HG03066 (cell line): Measurements from ENCODE around the gene PLA2G2D.
A peak's percentile ranks its signal among the peaks of the same experiment; 100 is the strongest.

Experiments used
- ATAC-seq: cut with Tn5 transposase; IDR thresholded peaks from one replicate; pipeline ENCODE4 v1.9.1; 2021; ENCODE audit warnings: low read depth; ENCODE audit not compliant: unreplicated experiment

PLA2G2D gene, protein sequence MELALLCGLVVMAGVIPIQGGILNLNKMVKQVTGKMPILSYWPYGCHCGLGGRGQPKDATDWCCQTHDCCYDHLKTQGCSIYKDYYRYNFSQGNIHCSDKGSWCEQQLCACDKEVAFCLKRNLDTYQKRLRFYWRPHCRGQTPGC

DNA sequence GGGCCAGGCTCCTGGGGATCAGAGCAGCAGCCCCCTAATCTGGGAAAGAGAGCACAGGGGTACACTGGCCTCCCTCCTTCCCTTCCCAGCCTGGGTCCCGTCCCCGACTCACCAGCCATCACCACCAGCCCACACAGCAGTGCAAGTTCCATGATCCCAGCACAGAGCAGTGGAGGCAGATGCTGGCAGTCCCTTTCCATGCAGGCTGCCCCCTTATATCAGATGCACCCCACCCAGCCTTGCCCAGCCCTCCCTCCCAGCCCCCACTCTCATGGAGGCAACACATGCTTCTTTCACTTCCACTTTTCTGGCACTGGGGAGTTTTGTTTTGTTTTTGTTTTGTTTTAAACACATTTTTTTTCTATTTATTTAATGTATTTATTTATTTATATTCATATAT lies at the start of gene PLA2G2D:
TSS of gene PLA2G2D (minus strand) at position 190 of the 400 bp plus-strand sequence. CDS start at position 152, 38 bp downstream.
- no peak for ATAC-seq

DNA sequence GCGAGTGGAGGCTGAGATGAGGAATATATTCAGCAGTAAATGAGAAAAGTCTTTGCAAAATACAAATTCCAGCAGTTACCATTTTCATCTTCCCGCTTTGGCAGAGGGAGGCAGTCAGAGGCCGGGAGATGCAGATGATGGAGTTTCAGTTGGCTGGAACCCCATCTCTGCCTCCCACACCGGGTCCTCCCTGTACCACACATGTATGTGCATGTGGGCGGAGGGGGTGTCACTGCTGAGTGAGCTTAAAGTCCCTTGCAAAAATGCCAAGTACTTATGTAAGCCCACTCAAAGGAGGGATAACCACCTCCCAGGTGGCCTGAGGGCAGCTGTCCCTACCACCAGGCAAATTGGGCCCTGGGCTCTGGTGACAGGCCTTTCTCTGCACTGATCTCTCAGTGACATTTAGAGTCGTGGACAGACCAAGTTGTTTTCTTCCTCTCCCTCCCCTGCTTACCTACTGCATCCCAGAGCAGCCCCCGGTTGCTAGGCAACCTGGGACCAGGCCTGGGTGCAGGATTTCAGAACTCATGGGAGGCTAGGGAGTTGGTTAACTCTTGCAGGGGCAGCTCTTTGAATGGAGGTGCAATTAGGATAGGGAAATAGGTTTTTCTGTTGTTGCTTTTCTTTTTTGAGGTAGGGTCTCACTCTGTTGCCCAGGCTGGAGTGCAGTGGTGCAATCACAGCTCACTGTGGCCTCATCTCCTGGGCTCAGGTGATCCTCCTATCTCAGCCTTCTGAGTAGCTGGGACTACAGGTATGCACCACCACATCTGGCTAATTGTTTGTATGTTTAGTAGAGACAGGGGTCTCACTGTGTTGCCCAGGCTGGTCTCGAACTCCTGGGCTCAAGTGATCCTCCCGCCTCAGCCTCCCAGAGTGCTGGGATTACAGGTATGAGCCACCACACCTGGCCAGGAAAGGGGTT lies 49.5 kb upstream of the PLA2G2D start:
- no peak for ATAC-seq

DNA sequence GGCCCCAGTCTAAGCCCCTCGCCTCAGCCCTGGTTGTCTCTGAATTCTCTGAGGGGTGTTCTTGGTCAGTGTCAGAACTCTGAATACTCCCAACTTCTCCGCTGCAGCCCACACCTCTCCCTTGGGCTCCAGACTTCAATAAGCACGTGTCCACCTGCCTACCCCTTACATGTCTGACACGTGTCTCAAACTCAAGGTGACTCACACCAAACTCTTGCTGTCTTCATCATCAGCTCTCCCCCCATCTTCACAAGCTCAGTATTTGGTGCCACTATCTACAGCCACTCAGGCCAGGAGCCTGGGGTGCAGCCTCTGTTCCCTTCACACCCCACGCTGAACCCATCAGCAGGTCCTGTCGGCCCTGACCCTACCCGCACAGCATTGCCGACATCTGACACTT lies 47.8 kb upstream of the PLA2G2D start:
- ATAC-seq: no peak

DNA sequence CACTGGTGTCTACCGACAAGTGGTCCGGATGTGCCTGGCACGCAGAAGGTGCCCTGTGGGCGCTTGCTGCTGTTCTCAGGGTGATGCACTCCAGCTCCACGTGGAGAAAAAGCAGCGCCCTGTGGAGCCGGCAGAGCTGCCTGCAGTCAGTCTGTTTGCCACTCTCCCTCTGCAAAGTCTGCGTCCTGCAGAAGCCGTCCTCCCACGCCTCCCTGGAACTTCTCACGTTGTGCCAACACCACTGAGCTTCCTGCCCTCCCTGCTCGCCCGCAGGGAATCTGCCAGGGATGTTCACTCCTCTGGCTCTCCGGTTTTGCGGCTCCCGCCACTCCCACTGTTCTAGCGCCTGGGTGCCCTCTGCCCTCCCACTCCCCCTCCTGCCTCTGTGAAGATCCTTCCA lies 46.7 kb upstream of the PLA2G2D start:
- ATAC-seq: no peak

DNA sequence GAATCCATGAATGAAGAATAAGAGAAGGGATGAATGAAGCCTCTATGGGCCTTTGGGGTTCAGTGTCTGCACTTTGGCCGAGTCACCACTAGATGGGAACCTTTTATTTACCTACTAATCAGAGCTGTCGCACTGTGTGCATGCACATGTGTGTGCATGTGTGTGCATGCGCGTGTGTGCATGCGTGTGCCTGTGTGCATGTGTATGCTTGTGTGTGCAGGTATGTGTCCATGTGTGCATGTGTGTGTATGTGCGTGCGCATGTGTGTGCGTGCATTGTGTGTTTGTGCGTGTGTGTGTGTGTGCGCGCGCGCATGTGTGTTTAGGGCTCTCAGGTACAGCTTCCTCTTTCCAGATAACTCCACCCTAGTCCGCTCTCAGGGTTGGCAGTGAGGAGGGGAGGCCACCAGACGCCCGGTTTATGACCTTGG lies 46.2 kb upstream of the PLA2G2D start:
- no peak for ATAC-seq

DNA sequence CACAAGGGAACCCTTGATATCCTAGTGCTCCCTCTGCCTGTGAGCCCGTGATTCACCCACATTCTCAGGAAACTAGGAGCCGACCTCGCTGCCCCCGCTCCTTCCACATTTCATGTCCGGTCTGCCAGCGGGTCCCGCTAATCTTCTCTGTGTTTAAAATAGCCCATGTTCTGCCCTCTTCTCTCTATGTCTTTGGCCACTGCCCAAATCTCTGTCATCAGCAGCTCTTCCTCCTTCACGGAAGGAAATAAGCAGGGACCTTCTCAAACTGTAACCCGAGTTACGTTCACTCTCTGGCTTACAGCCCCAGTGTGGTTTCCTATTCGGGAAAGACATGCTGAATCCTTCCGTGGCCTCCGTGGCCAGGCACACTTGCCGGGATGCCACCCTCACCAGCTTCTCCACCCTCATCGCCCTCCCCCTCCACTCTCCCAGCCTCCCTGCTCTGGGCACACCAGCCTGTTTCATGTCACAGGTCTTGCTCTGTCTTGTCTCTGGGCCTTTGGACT lies 45.4 kb upstream of the PLA2G2D start:
- no peak for ATAC-seq

DNA sequence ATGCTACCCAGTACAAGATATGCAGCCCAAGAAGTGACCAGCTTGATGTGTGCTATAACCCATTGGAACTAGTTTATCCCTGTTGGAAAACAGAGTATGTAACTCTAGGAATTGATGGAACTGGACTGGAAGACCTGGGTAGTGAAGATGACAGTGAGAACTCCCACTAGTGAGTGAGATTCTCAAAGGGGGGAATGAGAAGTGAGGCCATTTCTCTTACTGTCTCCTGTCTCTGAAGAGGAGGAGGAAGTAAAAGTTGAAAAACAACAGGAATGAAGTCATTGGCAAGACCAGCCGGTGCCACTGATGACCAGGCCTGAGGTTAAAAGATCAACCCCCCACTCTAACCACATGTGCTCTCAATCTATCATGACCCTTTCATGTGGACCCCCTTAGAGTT lies 40.7 kb upstream of the PLA2G2D start:
- no peak for ATAC-seq

DNA sequence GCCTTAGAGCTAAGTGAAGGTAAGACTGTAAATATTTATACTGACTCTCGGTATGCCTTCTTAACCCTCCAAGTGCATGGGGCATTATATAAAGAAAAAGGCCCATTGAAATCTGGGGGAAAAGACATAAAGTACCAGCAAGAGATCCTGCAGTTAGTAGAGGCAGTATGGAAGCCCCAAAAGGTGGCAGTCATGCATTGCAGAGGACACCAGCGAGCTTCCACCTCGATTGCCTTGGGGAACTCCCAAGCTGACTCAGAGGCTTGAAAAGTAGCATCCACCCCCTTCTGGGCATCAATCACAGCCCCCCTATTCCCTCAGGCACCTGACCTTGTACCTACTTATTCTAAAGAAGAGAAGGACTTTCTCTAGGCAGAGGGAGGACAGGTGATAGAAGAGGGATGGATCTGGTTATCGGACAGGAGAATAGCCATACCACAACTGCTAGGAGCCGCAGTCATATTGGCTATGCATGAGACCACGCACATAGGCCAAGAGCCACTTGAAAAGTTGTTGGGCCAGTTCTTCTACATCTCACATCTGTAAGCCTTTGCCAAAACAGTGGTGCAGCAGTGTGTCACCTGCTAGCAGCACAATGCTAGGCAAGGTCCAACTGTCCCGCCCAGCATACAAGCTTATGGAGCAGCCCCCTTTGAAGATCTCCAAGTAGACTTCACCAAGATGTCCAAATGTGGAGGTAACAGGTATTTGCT lies 39.2 kb upstream of the PLA2G2D start:
- ATAC-seq: no peak

DNA sequence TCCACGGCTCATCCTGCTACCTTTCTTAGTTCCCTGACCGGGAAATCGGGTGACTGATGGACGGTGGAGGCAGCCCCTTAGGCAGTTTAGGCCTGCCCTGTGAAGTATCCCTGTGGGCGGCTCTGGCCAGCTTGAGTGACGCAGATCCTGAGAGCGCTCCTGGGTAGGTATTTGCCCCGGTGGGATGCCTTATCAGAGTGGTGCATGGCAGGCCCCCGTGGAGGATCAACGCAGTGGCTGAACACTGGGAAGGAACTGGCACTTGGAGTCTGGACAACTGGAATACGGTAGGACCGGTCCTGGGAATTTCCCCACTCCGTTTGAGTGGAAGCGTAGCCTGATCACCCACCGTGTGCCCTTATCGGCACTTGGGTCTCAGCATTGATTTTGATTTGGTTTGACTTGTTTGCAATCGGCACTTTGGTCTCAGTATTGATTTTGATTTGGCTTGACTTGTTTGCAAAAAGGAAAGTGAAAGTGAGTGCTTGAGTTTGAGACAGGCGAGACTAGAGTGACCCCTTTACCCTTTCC lies 35.0 kb upstream of the PLA2G2D start:
- no peak for ATAC-seq

DNA sequence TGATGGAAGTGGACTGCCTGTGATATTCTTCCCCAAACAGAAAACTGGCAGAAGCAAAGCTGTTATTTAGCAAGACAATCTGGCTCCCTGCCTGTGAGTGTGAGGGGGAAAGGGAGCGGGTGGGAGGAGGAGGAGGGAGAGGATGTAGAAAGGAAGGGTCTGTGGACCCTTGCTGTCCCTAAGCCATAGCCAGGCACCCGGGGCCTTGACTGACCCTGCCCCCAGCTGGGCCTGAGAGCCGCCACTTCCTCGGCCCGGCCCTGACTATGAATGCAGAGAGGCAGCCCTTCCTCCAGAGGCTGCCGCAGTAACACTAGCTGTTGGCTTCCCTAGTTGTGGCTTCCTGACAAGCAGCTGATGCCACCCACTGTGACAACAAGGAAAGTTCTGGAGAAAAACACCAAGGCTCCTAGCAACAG lies 33.7 kb upstream of the PLA2G2D start:
- ATAC-seq: no peak

DNA sequence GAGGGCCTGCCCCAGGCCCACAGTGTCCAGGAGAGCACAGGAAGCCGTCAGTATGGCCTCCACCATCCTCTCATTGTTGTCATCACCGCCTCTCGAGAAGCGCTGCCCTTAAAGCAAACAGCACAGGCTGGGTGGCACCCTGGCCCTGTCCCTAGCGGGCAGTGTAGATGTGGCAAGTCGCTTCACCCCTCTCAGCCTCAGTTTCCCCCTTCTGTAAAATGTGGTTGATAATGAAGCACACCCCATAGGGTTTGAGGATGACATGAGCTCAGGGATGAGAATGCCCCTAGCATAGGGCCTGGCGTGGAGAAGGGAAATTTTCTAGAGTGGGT lies 33.2 kb upstream of the PLA2G2D start:
- ATAC-seq: no peak

DNA sequence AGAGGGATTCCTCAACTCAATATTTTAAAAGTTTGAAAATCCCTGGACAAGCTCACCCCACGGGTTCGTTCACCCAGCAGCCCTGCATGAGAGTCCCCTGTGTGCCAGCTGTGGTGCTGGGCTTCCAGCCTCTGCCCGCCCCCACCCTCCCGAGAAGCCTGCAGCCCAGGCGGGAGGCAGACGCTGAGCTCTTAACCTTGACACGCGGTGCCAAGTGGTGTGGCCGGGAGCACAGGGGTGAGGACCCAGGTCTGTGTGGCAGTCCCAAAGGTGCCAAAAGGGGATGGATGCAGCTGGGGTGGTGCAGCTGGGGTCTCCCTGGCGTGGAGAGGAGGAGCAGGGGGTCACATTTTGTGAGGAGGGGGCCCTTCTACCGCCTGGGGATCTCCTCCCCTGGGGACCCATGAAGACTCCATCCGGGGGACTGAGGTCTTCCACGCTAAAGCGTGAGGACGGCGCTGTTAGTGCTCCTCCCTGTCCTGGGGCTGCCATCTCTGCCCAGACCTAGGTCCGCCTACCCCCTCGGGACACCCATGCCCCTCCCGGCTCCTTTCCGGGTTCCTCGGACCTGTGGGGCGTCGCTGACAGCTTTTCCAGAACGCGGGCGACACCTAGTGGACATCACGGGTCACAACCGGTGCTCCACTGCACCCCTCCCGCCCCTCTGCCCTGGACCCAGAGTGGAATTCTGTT lies 32.7 kb upstream of the PLA2G2D start:
- ATAC-seq: peak; percentile 64

DNA sequence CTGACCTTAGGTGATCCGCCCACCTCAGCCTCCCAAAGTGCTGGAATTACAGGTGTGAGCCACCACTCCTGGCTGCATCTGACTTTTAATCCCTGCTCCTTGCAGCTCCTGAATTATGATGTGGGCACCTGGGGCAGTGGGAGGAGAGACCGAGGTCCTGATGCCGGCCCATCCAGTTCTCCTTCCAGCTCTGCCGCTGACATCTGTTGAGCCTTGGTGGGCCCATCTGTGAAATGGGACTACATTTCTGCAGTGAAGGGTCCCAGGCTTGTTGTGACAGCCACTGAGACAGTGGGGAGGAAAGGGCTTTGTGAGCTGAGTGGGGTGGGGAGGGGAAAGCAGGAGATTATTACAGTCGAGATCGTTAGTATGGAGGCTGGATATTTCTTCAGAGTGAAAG lies 31.6 kb upstream of the PLA2G2D start:
- ATAC-seq: no peak

DNA sequence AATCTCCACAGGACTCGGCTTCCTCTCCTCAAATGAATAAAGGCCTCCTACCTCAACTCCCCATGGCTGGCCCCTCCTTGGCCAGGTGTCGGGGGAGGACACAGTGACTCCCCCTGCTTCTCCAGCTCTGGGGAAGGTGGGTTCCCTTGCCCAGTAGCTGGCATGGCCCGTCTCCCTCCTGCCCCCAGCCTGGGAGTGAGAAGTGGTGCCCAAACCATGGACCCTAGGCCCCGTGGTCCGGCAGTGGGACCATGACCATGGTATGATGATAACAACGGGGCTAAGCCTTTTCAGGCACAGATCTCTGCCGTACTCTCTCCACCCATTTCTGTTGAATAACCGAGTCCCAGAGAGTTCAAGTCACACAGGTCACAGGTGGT lies 31.0 kb upstream of the PLA2G2D start:
- ATAC-seq: no peak

DNA sequence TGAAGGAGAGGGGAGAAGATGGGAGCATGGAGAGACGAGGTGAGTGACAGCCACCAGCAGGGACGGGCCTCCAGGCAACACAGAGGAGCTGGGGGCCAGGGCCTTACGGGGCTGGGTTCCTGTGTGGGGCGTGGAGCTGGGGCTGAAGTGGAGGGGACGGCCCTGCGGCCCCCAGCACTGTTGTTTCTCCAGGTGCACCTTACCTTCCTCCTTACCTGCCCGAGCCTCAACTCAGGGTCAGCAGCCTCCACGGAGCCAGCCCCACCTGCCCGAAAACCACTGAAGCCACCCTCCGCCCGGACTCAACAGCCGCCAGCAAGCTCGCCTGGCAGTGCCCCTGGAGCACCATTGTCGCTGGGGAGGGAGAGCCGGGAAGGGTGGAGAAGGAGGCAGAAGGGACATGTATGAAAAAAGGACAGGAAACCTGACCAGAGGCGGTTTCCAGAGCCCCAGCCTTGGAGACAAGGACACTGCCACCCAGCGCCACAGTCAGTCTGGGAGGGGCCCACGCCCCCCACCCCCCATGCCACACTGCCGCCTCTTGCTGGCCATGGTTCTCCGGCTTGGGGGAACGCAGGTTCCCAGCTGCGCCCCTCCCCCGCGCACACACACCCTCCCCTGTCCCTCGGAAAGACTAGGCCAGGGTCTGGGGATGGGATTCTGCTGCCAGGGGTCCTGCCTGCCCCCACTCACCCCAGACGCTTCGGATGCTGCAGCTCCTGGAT lies 30.4 kb upstream of the PLA2G2D start:
- ATAC-seq: no peak

DNA sequence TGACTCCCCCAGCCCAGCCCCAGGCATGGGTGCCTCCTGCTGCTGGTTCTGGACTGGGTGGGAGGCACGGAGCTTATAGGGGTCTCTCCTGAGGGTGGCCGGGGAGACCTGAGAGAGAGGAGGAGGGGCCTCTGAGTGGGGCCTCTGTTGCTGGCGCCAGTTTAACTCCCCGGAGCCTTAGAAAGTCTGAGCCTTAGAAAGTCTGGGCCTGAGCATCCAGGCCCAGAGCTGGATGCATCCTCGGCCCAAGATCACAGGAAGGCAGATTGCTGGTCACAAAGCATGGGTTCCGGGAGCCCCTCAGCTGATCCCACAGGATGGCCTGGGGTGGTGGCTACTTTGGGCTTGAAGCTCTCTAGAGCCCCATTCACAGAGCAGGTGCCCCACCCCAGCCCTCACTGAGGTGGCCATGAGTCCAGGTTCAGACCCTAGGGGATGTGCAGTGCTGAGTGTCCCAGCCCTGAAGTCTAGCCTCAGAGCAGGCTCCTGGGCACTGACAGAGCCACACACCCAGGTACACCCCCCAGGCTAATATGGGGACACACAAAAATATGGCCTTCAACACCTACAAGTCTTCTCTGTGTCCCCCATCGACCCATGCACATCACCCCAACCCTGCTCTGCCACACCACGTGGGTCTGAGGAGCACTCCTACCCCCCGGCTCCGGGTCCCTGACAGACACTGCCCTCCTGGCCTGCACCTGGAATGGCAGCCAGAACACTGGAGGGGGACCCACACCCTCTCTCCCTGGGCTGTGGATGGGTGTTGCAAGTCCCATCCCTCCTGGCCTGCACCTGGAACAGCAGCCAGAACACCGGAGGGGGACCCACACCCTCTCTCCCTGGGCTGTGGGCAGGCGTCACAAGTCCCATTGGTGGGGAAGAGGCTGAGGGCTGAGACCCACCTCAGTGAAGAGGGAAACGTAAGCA lies 29.5 kb upstream of the PLA2G2D start:
- ATAC-seq: no peak

DNA sequence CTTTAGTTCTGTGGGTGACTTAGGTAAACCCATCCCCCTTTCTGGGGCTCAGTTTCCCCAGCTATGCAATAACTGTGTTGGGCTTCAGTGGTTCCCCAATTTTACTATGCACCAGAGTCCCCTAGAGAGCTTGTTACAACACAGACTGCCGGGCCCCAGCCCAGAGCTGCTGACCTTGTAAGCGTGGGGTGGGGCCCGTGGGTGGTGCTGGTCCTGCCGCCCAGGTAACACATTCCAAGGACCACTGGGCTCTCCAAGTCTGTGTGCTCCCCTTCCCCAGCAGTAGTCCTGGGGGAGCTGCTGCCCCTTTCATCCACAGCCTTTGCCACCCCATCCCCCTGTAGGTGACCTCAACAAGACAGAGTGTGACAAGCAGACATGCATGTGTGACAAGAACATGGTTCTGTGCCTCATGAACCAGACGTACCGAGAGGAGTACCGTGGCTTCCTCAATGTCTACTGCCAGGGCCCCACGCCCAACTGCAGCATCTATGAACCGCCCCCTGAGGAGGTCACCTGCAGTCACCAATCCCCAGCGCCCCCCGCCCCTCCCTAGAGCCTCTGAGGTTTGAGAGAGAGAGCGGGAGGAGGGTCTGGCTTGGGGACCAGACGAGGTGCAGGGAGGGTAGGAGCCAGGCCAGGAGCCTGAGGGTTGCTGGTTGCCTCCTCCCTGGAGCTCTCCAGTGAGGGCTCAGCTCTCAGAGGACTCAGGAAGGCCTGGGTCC lies 28.7 kb upstream of the PLA2G2D start:
- no peak for ATAC-seq
